HEK293T (cell line): Measurements from ENCODE around the gene KDM5C.

Experiments used
- ELF4 ChIP-seq: fragments of 450-650 bp; IDR thresholded peaks from 2 replicates; pipeline ENCODE4 v1.6.1; 2017; ENCODE audit warnings: antibody characterized with exemption
- LEF1 ChIP-seq: fragments of 450-650 bp; IDR thresholded peaks from 2 replicates; pipeline ENCODE4 v1.6.1; 2017; ENCODE audit warnings: mild to moderate bottlenecking, borderline replicate concordance
- ZNF384 ChIP-seq: fragments of 450-650 bp; IDR thresholded peaks from 2 replicates; pipeline ENCODE4 v1.6.1; 2016

- TF ChIP-seq LEF1 (no peak), ELF4 (no peak), ZNF384 (no peak)
Observed at GRCh38 chrX:53160297-53160983, 64.6 kb downstream of the KDM5C start.
